NCI-H2196 treated with DMSO at 0.1 percent for 48 hours (cell line): ENCODE data around the gene LAMC3.

Source experiments
- DNase-seq: peaks from one replicate; lab custom pipeline; 2025; ENCODE audit not compliant: unreplicated experiment; lab: John Stamatoyannopoulos, UW

Gene LAMC3

GRCh38 chr9:131072107-131072870 lies 63.3 kb downstream of the LAMC3 start:
- DNase-seq: no peak

GRCh38 chr9:131072871-131073237 lies 63.9 kb downstream of the LAMC3 start:
- DNase-seq: no peak

- no peak for DNase-seq
Measured at GRCh38 chr9:131076347-131077195, 67.6 kb downstream of the LAMC3 start.

GRCh38 chr9:131078427-131079366 lies 69.7 kb downstream of the LAMC3 start:
- DNase-seq: no peak

- DNase-seq: no peak
Measured at GRCh38 chr9:131080589-131080988, 71.6 kb downstream of the LAMC3 start.

- DNase-seq: no peak
Measured at GRCh38 chr9:131081868-131082267, 72.9 kb downstream of the LAMC3 start.

GRCh38 chr9:131082774-131083512 lies 74.0 kb downstream of the LAMC3 start:
- DNase-seq: no peak

- DNase-seq: no peak
Measured at GRCh38 chr9:131084661-131085369, 75.8 kb downstream of the LAMC3 start.

- DNase-seq: no peak
Measured at GRCh38 chr9:131085370-131086122, 76.6 kb downstream of the LAMC3 start.

GRCh38 chr9:131087354-131087893 lies 78.5 kb downstream of the LAMC3 start:
- DNase-seq: no peak

- DNase-seq: no peak
Measured at GRCh38 chr9:131090025-131090787, 81.2 kb downstream of the LAMC3 start.

- DNase-seq: no peak
Measured at GRCh38 chr9:131091352-131091992, 82.5 kb downstream of the LAMC3 start.

- DNase-seq: no peak
Measured at GRCh38 chr9:131092030-131092429, 83.1 kb downstream of the LAMC3 start.

GRCh38 chr9:131092548-131093440 lies 83.8 kb downstream of the LAMC3 start:
- no peak for DNase-seq

- DNase-seq: no peak
Measured at GRCh38 chr9:131094015-131094414, 85.0 kb downstream of the LAMC3 start.

GRCh38 chr9:131094622-131095021 lies 85.6 kb downstream of the LAMC3 start:
- no peak for DNase-seq
